HEK293 (cell line): ENCODE measurements around the gene PPIL4.

Experiments
- SETDB1 ChIP-seq: IDR thresholded peaks from one replicate; pipeline ENCODE4 v1.6.1; 2017; ENCODE audit warnings: mild to moderate bottlenecking, low read length, moderate library complexity, mixed read lengths; ENCODE audit not compliant: insufficient read length
- SP3 ChIP-seq: fragments of 450-650 bp; formaldehyde crosslinking; IDR thresholded peaks from 2 replicates; pipeline ENCODE4 v1.5.1; 2016; ENCODE audit warnings: missing biosample characterization, missing genetic modification characterization
- ZBTB20 ChIP-seq: fragments of 450-650 bp; formaldehyde crosslinking; IDR thresholded peaks from 2 replicates; pipeline ENCODE4 v1.5.1; 2016; ENCODE audit warnings: missing biosample characterization, missing genetic modification characterization
- ZFP69B ChIP-seq: fragments of 450-650 bp; formaldehyde crosslinking; IDR thresholded peaks from 2 replicates; pipeline ENCODE4 v1.5.1; 2016; ENCODE audit warnings: missing biosample characterization, missing genetic modification characterization
- ZNF292 ChIP-seq: fragments of 450-650 bp; formaldehyde crosslinking; IDR thresholded peaks from 2 replicates; pipeline ENCODE4 v1.5.1; 2016; ENCODE audit warnings: low read depth, missing biosample characterization, missing genetic modification characterization, borderline replicate concordance
- ZNF366 ChIP-seq: fragments of 450-650 bp; formaldehyde crosslinking; conservative IDR thresholded peaks from 2 replicates; pipeline ENCODE4 v1.5.1; 2016; ENCODE audit warnings: missing biosample characterization, missing genetic modification characterization
- ZNF37A ChIP-seq: fragments of 450-650 bp; IDR thresholded peaks from 2 replicates; pipeline ENCODE4 v1.5.1; 2018; ENCODE audit warnings: missing biosample characterization, missing genetic modification characterization
- ZNF624 ChIP-seq: fragments of 450-650 bp; formaldehyde crosslinking; IDR thresholded peaks from 2 replicates; pipeline ENCODE4 v1.5.1; 2017; ENCODE audit warnings: missing biosample characterization, missing genetic modification characterization
- TF ChIP-seq, protein P1 (sequence below): fragments of 450-650 bp; formaldehyde crosslinking; IDR thresholded peaks from 2 replicates; pipeline ENCODE4 v1.5.1; 2016; ENCODE audit warnings: missing biosample characterization, missing genetic modification characterization
- TF ChIP-seq, protein P2 (sequence below): fragments of 450-650 bp; formaldehyde crosslinking; IDR thresholded peaks from 2 replicates; pipeline ENCODE4 v1.5.1; 2017; ENCODE audit warnings: missing biosample characterization, missing genetic modification characterization
- TF ChIP-seq, protein P3 (sequence below): fragments of 450-650 bp; formaldehyde crosslinking; IDR thresholded peaks from 2 replicates; pipeline ENCODE4 v1.5.1; 2016; ENCODE audit warnings: missing biosample characterization, missing genetic modification characterization

DNA sequence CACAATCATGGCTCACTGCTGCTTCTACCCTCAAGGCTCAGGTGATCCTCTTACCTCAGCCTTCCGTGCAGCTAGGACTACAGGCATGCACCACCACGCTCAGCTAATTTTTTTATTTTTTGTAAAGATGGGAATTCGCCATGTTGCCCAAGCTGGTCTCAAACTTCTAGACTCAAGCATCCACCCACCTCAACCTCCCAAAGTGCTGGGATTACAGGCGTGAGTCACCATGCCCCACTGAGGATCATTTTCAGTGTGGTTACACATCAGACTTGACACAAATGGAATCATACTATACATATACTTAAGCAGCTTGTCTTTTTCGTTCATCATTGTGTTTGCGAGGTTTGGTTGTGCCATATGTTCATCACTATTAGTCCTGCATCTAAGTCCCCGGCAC is 87.6 kb downstream of the PPIL4 start:
- TF ChIP-seq SP3 (no peak), ZBTB20 (tag by site-specific recombination) (no peak), ZFP69B (tag by site-specific recombination) (no peak), ZNF292 (tag by site-specific recombination) (no peak), ZNF37A (no peak), ZNF624 (tag by site-specific recombination) (no peak), SETDB1 (no peak), ZNF366 (tag by site-specific recombination) (no peak)
- TF ChIP-seq, protein P1, sequence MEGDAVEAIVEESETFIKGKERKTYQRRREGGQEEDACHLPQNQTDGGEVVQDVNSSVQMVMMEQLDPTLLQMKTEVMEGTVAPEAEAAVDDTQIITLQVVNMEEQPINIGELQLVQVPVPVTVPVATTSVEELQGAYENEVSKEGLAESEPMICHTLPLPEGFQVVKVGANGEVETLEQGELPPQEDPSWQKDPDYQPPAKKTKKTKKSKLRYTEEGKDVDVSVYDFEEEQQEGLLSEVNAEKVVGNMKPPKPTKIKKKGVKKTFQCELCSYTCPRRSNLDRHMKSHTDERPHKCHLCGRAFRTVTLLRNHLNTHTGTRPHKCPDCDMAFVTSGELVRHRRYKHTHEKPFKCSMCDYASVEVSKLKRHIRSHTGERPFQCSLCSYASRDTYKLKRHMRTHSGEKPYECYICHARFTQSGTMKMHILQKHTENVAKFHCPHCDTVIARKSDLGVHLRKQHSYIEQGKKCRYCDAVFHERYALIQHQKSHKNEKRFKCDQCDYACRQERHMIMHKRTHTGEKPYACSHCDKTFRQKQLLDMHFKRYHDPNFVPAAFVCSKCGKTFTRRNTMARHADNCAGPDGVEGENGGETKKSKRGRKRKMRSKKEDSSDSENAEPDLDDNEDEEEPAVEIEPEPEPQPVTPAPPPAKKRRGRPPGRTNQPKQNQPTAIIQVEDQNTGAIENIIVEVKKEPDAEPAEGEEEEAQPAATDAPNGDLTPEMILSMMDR (tag by site-specific recombination) = no peak
- TF ChIP-seq, protein P2, sequence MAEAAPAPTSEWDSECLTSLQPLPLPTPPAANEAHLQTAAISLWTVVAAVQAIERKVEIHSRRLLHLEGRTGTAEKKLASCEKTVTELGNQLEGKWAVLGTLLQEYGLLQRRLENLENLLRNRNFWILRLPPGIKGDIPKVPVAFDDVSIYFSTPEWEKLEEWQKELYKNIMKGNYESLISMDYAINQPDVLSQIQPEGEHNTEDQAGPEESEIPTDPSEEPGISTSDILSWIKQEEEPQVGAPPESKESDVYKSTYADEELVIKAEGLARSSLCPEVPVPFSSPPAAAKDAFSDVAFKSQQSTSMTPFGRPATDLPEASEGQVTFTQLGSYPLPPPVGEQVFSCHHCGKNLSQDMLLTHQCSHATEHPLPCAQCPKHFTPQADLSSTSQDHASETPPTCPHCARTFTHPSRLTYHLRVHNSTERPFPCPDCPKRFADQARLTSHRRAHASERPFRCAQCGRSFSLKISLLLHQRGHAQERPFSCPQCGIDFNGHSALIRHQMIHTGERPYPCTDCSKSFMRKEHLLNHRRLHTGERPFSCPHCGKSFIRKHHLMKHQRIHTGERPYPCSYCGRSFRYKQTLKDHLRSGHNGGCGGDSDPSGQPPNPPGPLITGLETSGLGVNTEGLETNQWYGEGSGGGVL (tag by site-specific recombination) = no peak
- TF ChIP-seq, protein P3, sequence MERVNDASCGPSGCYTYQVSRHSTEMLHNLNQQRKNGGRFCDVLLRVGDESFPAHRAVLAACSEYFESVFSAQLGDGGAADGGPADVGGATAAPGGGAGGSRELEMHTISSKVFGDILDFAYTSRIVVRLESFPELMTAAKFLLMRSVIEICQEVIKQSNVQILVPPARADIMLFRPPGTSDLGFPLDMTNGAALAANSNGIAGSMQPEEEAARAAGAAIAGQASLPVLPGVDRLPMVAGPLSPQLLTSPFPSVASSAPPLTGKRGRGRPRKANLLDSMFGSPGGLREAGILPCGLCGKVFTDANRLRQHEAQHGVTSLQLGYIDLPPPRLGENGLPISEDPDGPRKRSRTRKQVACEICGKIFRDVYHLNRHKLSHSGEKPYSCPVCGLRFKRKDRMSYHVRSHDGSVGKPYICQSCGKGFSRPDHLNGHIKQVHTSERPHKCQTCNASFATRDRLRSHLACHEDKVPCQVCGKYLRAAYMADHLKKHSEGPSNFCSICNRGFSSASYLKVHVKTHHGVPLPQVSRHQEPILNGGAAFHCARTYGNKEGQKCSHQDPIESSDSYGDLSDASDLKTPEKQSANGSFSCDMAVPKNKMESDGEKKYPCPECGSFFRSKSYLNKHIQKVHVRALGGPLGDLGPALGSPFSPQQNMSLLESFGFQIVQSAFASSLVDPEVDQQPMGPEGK (tag by site-specific recombination) = no peak
